Measurements from ENCODE around the gene MRPL55. TPM values are rescaled to one million over a fixed set of nuclear protein-coding genes. Genes with fewer than 3 reads are reported as not detected.
"Not testable (repeated sequence)": the region's sequence is repeated elsewhere in the genome, so short reads cannot be mapped to it uniquely, and the experiment has no call there.

Gene MRPL55
- polyA plus RNA-seq, 1 donor from 2014 or later: 168 TPM

GRCh38 chr1:228112617-228113016, 3.5 kb upstream of the MRPL55 start:
- Histone ChIP-seq H3K9ac (ENCODE audit: low read length) (no peak overlapping the region), H3K27me3 (ENCODE audit: insufficient read depth, low read depth, low read length) (no peaks in the 10 kb centered on the region), H3K79me2 (replicated peaks; ENCODE audit: insufficient read depth, low read length) (peaks cover 18% of the 10 kb centered on the region), H2AFZ (ENCODE audit: low read depth, low read length) (no peak overlapping the region), H3K27ac (ENCODE audit: low read length) (no peak overlapping the region), H3K36me3 (ENCODE audit: insufficient read depth, low read length) (no peaks in the 10 kb centered on the region), H3K9me2 (ENCODE audit: insufficient read depth, low read length) (no peaks in the 10 kb centered on the region), H3F3A (ENCODE audit: insufficient read depth, low read length, poor library complexity, severe bottlenecking) (no peaks in the 10 kb centered on the region), H3K4me3 (ENCODE audit: low read length) (no peak overlapping the region), H3K4me2 (ENCODE audit: low read length) (no peak overlapping the region), H4K20me1 (ENCODE audit: insufficient read depth) (no peaks in the 10 kb centered on the region), H3K9me3 (ENCODE audit: low read length) (no peaks in the 10 kb centered on the region)
- TF ChIP-seq SMC3 (conservative IDR thresholded peaks at IDR 0.05; ENCODE audit: poor library complexity) (no peak), REST (IDR thresholded peaks at IDR 0.05; ENCODE audit: borderline replicate concordance) (no peak), POLR2AphosphoS5 (IDR thresholded peaks at IDR 0.05) (no peak), EZH2 (IDR thresholded peaks at IDR 0.05; ENCODE audit: borderline replicate concordance, insufficient read depth, low read length, poor library complexity, severe bottlenecking) (no peak), CTCF (IDR thresholded peaks at IDR 0.05; ENCODE audit: poor library complexity, severe bottlenecking) (no peak), RAD21 (conservative IDR thresholded peaks at IDR 0.05) (no peak), EP300 (conservative IDR thresholded peaks at IDR 0.05; ENCODE audit: poor library complexity, severe bottlenecking) (no peak), MXI1 (conservative IDR thresholded peaks at IDR 0.05; ENCODE audit: poor library complexity, severe bottlenecking) (no peak), TAF1 (IDR thresholded peaks at IDR 0.05; ENCODE audit: low read depth) (no peak)

GRCh38 chr1:228112167-228112566, 3.1 kb upstream of the MRPL55 start:
- no peaks in the 10 kb centered on the region for H3K36me3 ChIP-seq (ENCODE audit: insufficient read depth, low read length)
- no peak overlapping the region for H2AFZ ChIP-seq (ENCODE audit: low read depth, low read length)
- no peaks in the 10 kb centered on the region for H3F3A ChIP-seq (ENCODE audit: insufficient read depth, low read length, poor library complexity, severe bottlenecking)
- H3K27ac ChIP-seq (ENCODE audit: low read length): no peak overlapping the region
- H3K9me3 ChIP-seq (ENCODE audit: low read length): no peaks in the 10 kb centered on the region
- no peaks in the 10 kb centered on the region for H4K20me1 ChIP-seq (ENCODE audit: insufficient read depth)
- no peaks in the 10 kb centered on the region for H3K9me2 ChIP-seq (ENCODE audit: insufficient read depth, low read length)
- H3K9ac ChIP-seq (ENCODE audit: low read length): no peak overlapping the region
- no peak overlapping the region for H3K4me3 ChIP-seq (ENCODE audit: low read length)
- no peak overlapping the region for H3K4me2 ChIP-seq (ENCODE audit: low read length)
- H3K27me3 ChIP-seq (ENCODE audit: insufficient read depth, low read depth, low read length): no peaks in the 10 kb centered on the region
- H3K79me2 ChIP-seq (replicated peaks; ENCODE audit: insufficient read depth, low read length): peaks cover 18% of the 10 kb centered on the region
- no peak for TF ChIP-seq MXI1 (conservative IDR thresholded peaks at IDR 0.05; ENCODE audit: poor library complexity, severe bottlenecking)
- no peak for TF ChIP-seq TAF1 (IDR thresholded peaks at IDR 0.05; ENCODE audit: low read depth)
- no peak for TF ChIP-seq REST (IDR thresholded peaks at IDR 0.05; ENCODE audit: borderline replicate concordance)
- no peak for TF ChIP-seq CTCF (IDR thresholded peaks at IDR 0.05; ENCODE audit: poor library complexity, severe bottlenecking)
- TF ChIP-seq POLR2AphosphoS5 (IDR thresholded peaks at IDR 0.05): no peak
- no peak for TF ChIP-seq EZH2 (IDR thresholded peaks at IDR 0.05; ENCODE audit: borderline replicate concordance, insufficient read depth, low read length, poor library complexity, severe bottlenecking)
- no peak for TF ChIP-seq RAD21 (conservative IDR thresholded peaks at IDR 0.05)
- no peak for TF ChIP-seq EP300 (conservative IDR thresholded peaks at IDR 0.05; ENCODE audit: poor library complexity, severe bottlenecking)
- no peak for TF ChIP-seq SMC3 (conservative IDR thresholded peaks at IDR 0.05; ENCODE audit: poor library complexity)

GRCh38 chr1:228111315-228111714, 2.2 kb upstream of the MRPL55 start:
- peaks cover 18% of the 10 kb centered on the region for H3K79me2 ChIP-seq (replicated peaks; ENCODE audit: insufficient read depth, low read length)
- H3F3A ChIP-seq (ENCODE audit: insufficient read depth, low read length, poor library complexity, severe bottlenecking); H3K27me3 ChIP-seq (ENCODE audit: insufficient read depth, low read depth, low read length); H4K20me1 ChIP-seq (ENCODE audit: insufficient read depth); H3K4me2 ChIP-seq (ENCODE audit: low read length); H3K36me3 ChIP-seq (ENCODE audit: insufficient read depth, low read length); H3K27ac ChIP-seq (ENCODE audit: low read length); H3K9ac ChIP-seq (ENCODE audit: low read length); H3K9me2 ChIP-seq (ENCODE audit: insufficient read depth, low read length); H2AFZ ChIP-seq (ENCODE audit: low read depth, low read length); H3K4me3 ChIP-seq (ENCODE audit: low read length); H3K9me3 ChIP-seq (ENCODE audit: low read length): not testable (repeated sequence)
